T-helper 2 cell treated with Interferon-gamma antibody and Interleukin-4, amounts not matched to agents 5 μg/mL and 100 μg/mL, for 36 hours (primary cell): ENCODE results near the gene MTHFD1L.

Experiments used
- DNase-seq: peaks from one replicate; pipeline ENCODE4 v3.0.0; 2021; ENCODE audit warnings: low spot score
- H3K27ac Mint-ChIP-seq: one replicate; pipeline ENCODE4 v1.8.0; 2021; ENCODE audit warnings: mild to moderate bottlenecking, mixed read lengths
- H3K27me3 Mint-ChIP-seq: one replicate; pipeline ENCODE4 v1.8.0; 2021; ENCODE audit warnings: low read depth, mixed read lengths
- H3K36me3 Mint-ChIP-seq: one replicate; pipeline ENCODE4 v1.8.0; 2021; ENCODE audit warnings: low read depth, mixed read lengths
- H3K4me1 Mint-ChIP-seq: one replicate; pipeline ENCODE4 v1.8.0; 2021; ENCODE audit warnings: low read depth, mixed read lengths
- H3K4me3 Mint-ChIP-seq: one replicate; pipeline ENCODE4 v1.8.0; 2022; ENCODE audit warnings: mild to moderate bottlenecking, moderate library complexity, mixed read lengths
- H3K9me3 Mint-ChIP-seq: one replicate; pipeline ENCODE4 v1.8.0; 2021; ENCODE audit warnings: mixed read lengths

MTHFD1L gene

DNA sequence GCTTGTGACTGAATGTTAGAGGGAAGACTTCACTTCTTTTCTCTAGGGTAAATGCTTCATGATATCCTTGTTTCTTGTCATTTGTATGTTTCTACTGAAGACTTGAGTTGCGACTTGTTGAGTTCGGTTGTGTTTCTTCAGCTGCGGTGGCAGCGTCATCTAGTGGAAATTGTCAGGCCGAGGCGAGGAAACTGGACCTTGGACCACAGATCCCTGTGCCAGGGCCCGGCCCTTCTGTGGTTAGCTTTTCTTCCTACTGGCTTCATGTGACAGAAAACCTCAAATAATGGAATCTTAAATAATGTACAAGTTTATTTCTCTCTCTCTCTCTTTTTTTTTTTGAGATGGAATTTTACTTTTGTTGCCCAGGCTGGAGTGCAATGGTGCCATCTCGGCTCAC is 12.4 kb downstream of the MTHFD1L start:
- Mint-ChIP-seq H3K4me3 (no peak overlapping the region), H3K9me3 (no peaks in the 10 kb centered on the region), H3K4me1 (peaks cover 19% of the 10 kb centered on the region), H3K27ac (no peak overlapping the region), H3K36me3 (peaks cover 20% of the 10 kb centered on the region), H3K27me3 (no peaks in the 10 kb centered on the region)
- no peak for DNase-seq

DNA sequence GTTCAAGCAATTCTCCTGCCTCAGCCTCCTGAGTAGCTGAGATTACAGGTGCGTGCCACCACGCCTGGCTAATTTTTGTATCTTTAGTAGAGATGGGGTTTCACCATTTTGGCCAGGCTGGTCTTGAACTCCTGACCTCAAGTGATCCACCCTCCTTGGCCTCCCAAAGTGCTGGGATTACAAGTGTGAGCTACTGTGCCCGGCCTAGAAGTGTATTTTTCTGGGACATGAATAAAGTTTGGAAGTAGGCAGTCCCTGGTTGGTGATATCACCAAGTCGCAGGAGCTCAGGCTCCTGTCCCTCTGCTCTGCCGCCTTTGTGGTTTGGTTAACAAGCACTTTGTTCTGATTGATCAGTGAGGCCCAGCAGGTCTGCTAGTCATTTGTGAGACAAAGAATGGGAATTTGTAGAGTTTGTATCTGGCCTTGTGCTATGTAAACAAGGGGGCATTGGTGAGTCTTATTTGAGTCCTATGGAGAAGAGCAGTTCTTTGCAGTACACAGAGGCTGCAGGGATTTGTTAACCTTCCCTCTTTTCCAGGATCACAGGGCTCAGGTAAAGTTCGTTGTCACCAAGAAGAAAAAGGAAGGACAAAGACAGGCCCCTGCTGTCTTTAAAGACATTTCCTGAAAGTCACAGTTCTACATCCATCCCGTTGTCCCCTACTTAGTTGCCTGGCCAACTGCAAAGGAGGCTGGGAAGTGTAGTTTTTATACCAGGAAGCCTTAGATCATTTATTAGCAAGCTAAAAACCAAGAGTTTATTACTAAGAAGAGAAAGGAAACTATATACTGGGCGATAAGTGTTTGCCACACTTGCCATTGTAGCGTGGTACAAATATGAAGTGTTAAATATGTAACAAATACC is 13.1 kb downstream of the MTHFD1L start:
- Mint-ChIP-seq H3K36me3 (peaks cover 23% of the 10 kb centered on the region), H3K27me3 (no peaks in the 10 kb centered on the region), H3K4me3 (no peak overlapping the region), H3K4me1 (peaks cover 19% of the 10 kb centered on the region), H3K9me3 (no peaks in the 10 kb centered on the region), H3K27ac (no peak overlapping the region)
- DNase-seq = no peak

DNA sequence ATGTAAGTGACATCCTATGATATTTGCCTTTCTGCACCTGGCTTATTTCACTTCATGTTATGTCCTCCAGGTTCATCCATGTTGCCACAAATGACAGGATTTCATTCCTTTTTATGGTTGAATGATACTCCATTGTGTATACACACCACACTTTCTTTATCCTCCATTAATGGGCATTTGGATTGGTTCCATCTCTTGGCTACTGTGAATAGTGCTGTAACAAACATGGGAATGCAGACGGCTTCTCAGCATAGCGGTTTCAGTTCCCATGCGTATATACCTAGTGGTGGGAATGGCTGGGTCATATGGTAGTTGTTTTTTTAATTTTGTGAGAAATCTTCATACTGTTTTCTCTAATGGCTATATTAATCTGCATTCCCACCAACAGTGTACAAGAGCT is 14.8 kb downstream of the MTHFD1L start:
- peaks cover 28% of the 10 kb centered on the region for H3K36me3 Mint-ChIP-seq
- H3K27me3 Mint-ChIP-seq = no peaks in the 10 kb centered on the region
- H3K4me1 Mint-ChIP-seq = peaks cover 19% of the 10 kb centered on the region
- DNase-seq = no peak
- H3K9me3 Mint-ChIP-seq = no peaks in the 10 kb centered on the region
- no peak overlapping the region for H3K27ac Mint-ChIP-seq
- H3K4me3 Mint-ChIP-seq = no peak overlapping the region

DNA sequence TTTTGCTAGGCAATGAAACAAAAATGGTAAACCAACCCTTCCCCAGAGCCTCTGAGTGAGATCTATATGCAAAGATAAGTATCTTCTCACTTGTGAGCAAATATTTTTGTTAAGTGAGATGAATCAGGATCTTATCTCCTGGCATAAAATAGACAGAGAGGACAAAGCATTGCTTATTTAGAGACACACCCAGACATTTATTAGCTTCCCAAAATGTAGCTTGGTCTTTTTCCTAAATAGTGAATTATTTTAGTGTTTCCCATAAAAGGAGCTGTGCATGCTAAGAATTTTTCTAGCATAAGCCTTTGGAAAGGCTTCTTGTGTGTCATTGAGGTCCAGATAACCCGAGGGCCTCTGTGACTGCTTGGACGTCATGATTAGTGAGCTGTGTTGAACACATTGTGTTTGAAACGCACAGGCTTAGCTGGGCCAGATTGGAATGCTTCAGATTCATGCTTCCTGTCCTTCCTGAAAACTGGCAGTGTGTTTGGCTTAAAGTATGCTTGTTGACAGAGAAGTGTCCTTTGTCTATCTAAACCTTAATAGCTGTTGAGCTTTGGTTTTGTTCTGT is 16.5 kb downstream of the MTHFD1L start:
- H3K27me3 Mint-ChIP-seq = no peaks in the 10 kb centered on the region
- no peak overlapping the region for H3K4me3 Mint-ChIP-seq
- H3K27ac Mint-ChIP-seq = no peak overlapping the region
- DNase-seq = no peak
- peaks cover 37% of the 10 kb centered on the region for H3K36me3 Mint-ChIP-seq
- no peaks in the 10 kb centered on the region for H3K9me3 Mint-ChIP-seq
- H3K4me1 Mint-ChIP-seq = peaks cover 19% of the 10 kb centered on the region

DNA sequence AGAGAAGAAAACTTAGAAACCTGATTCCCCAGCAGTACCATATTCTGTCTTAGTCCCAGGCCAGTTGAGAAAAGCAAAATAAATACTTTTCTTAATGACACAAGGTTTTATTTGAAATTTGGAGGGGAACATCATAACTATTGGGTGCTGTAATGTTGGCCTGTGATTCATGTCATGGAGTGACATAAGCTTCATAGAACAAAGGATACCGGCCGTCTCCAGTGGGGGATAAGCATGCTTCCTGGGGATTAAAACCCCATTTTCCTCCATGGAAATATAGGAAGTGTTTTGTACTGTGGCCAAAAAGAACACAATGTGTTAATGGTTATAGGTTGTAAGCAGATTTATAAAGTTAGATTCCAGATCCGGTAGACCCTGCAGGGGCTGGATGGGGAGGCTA is 18.0 kb downstream of the MTHFD1L start:
- peaks cover 40% of the 10 kb centered on the region for H3K36me3 Mint-ChIP-seq

DNA sequence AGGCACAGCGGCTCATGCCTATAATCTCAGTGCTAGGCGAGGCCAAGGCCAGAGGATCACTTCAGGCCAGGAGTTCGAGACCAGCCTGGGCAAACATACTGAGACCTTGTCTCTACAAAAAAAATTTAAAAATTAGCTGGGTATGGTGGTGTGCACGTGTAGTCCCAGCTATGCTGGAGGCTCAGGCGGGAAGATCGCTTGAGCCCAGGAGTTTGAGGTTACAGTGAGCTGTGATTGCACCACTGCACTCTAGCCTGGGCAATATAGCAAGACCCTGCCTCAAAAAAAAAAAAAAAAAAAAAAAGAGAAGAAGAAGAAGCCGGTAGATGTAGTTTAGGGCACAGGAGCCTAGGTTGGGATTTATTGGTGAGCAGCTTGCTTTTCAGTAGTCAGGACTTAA is 20.7 kb downstream of the MTHFD1L start:
- Mint-ChIP-seq H3K9me3 (no peaks in the 10 kb centered on the region), H3K4me1 (peaks cover 14% of the 10 kb centered on the region), H3K27ac (no peak overlapping the region), H3K36me3 (peaks cover 40% of the 10 kb centered on the region), H3K27me3 (no peaks in the 10 kb centered on the region), H3K4me3 (no peak overlapping the region)
- no peak for DNase-seq

More for the DNA sequence above, 18.0 kb downstream of the MTHFD1L start:
- H3K4me1 Mint-ChIP-seq = peaks cover 23% of the 10 kb centered on the region
- DNase-seq = no peak
- no peak overlapping the region for H3K4me3 Mint-ChIP-seq
- no peak overlapping the region for H3K27ac Mint-ChIP-seq
- H3K9me3 Mint-ChIP-seq = no peaks in the 10 kb centered on the region
- no peaks in the 10 kb centered on the region for H3K27me3 Mint-ChIP-seq

DNA sequence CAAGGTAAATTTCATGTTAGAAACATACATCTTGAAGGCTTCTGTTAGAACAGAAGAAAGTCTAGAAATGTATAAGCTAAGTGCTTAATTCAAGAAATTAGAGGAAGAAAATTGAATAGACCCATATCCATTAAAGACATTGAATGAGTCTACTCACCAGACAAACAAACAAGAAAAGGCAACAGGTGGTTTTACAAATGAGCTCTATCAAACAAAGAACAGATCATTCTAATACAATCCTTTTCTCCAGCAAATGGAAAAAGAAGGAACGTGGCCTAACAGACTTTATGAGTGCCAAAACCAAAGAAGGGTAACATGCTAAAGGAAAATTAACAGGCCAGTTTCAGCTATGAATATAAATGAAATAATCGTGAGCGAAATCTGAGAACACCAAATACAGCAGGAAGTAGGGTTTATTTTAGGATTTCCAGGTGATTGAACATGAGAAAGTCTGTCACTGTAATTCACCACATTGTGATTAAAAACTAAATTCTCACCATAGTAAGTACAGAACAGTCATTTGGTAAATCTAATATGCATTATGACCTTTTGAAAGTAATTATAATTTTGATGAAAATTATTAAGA is 22.6 kb downstream of the MTHFD1L start:
- Mint-ChIP-seq H3K9me3 (no peaks in the 10 kb centered on the region), H3K36me3 (peaks cover 47% of the 10 kb centered on the region), H3K4me3 (no peak overlapping the region), H3K4me1 (peaks cover 6% of the 10 kb centered on the region), H3K27me3 (no peaks in the 10 kb centered on the region), H3K27ac (no peak overlapping the region)
- no peak for DNase-seq

DNA sequence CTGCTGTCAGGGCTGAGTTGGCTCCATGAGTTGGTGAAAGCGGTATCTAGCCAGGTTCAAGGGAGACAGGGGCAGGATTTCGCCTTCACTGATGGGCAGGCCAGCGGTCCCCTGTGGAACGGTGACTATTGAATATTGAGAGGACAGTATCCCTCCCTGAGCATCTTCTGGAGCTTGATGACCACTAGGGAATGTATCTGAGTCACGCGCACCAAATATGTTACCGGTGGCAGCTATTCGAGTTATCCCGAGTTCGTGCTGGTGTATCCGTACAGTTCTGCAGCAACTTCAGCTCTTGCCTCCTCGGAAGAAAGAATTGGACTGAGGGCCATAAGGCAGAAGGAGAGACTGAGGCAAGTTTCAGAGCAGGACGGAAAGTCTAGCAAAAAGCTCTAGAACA is 24.8 kb downstream of the MTHFD1L start:
- H3K9me3 Mint-ChIP-seq = no peaks in the 10 kb centered on the region
- H3K27me3 Mint-ChIP-seq = no peaks in the 10 kb centered on the region
- no peak for DNase-seq
- H3K36me3 Mint-ChIP-seq = peaks cover 40% of the 10 kb centered on the region
- no peak overlapping the region for H3K4me3 Mint-ChIP-seq
- no peak overlapping the region for H3K27ac Mint-ChIP-seq
- peaks cover 15% of the 10 kb centered on the region for H3K4me1 Mint-ChIP-seq

DNA sequence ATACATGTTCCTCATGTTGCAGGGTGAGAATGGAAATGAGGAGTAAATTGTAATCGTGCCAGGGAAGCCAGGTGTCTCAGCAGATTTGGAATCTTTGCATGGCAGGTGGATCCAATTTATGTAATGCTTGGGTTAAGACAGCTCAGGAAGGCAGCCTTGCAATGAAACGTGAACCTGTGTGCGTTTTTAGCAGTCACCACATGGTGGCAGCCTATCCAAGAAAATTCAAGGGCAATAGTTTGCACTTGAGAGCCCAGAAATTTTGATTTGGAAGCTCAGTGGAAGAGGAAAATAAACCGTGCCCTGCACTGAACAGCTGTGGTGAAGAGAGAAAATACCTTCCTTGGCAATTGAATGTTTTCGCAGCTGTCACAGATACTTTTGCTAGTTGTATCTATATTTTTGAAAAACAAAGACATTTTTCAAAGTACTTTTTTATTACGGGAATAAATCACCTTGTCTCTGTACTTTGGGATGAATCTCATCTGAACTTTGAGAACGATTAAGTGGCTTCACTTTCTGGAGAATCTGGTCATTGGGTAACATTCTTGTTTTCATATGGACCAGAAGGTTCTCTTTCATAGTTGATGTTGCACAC is 26.5 kb downstream of the MTHFD1L start:
- Mint-ChIP-seq H3K27ac (no peak overlapping the region), H3K36me3 (peaks cover 37% of the 10 kb centered on the region), H3K4me1 (peaks cover 25% of the 10 kb centered on the region), H3K27me3 (no peaks in the 10 kb centered on the region), H3K9me3 (no peaks in the 10 kb centered on the region), H3K4me3 (no peak overlapping the region)
- DNase-seq = peak; percentile 31

DNA sequence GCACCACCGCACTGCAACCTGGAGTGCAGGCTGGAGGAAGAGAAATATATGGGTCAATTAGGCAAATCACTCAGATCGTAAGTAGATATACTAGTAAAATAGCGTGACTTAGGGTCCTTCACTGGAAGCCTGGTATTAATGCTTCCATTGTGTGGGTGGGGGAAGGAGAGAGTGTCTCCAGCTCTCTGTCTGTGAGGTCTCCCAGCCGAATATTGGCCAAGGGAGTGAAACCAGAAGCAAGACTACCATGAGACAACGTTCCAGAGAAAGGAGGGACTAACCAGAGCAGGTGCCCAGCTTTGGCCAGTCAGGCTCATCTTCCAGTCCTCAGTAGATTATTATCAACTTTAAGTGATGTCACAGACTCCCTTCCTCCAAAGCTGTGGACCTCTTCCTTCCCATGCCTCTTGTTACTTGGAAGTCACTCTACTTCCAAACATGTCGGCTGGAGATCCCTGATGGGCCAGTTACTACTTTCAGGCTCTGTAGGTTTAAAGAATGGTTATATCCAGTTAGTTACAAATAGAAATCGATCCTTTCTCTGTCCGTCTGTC is 28.8 kb downstream of the MTHFD1L start:
- H3K4me3 Mint-ChIP-seq = no peak overlapping the region
- H3K4me1 Mint-ChIP-seq = peaks cover 25% of the 10 kb centered on the region
- no peaks in the 10 kb centered on the region for H3K9me3 Mint-ChIP-seq
- peaks cover 29% of the 10 kb centered on the region for H3K36me3 Mint-ChIP-seq
- DNase-seq = no peak
- no peaks in the 10 kb centered on the region for H3K27me3 Mint-ChIP-seq
- no peak overlapping the region for H3K27ac Mint-ChIP-seq

DNA sequence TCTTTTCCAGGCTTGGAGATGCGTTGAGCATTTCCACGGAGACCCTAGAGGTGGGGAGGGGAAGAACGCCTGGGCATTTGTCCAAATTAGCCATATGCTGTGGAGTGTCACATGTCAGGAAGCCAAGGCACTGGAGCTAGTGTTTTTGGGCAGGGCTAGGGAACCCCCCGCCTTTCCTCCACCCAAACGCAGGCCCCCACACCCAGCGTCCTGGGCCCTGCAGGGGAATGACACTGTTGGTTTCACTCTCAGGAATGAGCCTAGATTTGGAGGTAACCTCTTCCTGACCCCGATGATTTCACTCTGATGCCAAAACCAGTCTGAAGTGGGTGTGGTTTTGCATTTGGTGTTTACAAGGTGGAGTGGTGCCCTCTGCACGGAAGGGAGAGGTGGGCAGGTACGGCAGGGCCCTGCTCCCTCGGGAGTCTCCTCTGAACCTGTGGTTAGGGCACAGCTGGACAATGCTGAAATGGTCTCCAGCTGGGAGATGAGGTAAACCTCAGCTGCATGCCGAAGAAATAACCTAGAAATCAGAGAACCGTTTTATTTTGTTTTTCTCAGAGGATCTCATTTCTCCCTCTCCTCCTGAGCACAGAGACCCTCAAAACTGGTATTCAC is 29.5 kb downstream of the MTHFD1L start:
- H3K27ac Mint-ChIP-seq = peak overlapping the region; percentile 86
- H3K27me3 Mint-ChIP-seq = no peaks in the 10 kb centered on the region
- H3K4me1 Mint-ChIP-seq = peaks cover 25% of the 10 kb centered on the region
- peak overlapping the region; percentile 67 for H3K4me3 Mint-ChIP-seq
- peaks cover 25% of the 10 kb centered on the region for H3K36me3 Mint-ChIP-seq
- peak; percentile 30 for DNase-seq
- no peaks in the 10 kb centered on the region for H3K9me3 Mint-ChIP-seq

DNA sequence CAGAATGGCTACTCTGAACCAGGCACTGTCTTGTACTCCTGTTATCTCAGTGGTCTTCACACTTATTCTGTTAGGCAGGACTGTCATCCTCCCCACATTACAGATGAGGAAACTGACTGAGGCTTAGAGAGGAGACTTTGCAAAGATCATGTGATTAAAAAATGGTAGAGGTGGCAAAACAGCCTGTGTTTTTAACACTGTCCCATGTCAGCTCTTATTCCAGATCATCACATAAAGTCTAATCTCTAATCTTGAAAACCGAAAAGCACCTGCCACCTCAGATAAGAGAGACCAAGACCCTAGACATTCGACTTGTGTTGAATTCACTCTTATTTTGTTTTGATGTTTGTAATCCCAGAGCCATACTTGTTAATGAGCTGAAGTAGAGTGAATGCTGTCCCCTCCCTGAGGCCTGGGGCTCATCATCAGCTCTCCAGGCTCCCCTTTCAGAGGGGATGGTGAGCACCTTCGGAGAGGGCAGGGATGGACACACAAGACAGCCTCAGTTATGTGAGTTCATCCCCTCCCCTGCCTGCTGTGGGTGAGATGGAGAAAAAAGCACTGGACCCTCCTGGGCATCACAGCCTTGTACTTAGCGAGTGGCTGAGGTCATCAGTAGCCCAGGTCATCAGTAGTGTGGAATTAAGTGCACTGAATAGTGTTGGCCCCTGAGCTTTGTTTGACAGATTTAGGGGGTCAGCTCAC is 30.6 kb downstream of the MTHFD1L start:
- DNase-seq = no peak
- Mint-ChIP-seq H3K36me3 (peaks cover 24% of the 10 kb centered on the region), H3K27me3 (no peaks in the 10 kb centered on the region), H3K4me1 (peaks cover 25% of the 10 kb centered on the region), H3K9me3 (no peaks in the 10 kb centered on the region), H3K27ac (peak overlapping the region; percentile 50), H3K4me3 (no peak overlapping the region)

DNA sequence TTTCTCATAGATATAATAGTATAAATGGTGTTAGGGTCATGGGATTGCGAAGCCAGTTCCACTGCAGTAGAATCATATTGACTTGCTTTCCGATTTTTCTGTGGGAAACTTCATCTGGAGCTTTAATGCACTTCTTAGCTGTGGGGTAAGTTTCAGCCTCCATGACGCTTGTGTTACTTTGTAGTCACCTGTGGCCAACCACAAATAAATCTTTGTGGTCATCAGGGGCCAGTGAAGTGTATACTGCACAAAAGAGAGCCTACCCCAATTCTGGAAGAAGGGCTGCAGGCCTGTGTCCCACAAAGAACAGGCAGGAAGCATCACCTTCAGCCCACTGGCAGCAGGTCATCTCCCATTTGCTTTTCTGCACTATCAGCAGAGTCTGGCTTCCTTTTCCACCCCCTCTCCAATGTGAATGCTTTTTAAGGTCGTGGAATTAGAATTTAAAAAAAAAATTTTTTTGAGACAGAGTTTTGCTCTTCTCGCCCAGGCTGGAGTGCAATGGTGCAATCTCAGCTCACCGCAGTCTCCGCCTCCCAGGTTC is 32.0 kb downstream of the MTHFD1L start:
- H3K9me3 Mint-ChIP-seq = no peaks in the 10 kb centered on the region
- no peak overlapping the region for H3K27ac Mint-ChIP-seq
- DNase-seq = no peak
- no peak overlapping the region for H3K4me3 Mint-ChIP-seq
- peaks cover 20% of the 10 kb centered on the region for H3K36me3 Mint-ChIP-seq
- H3K27me3 Mint-ChIP-seq = no peaks in the 10 kb centered on the region
- H3K4me1 Mint-ChIP-seq = peaks cover 25% of the 10 kb centered on the region
